ENCODE results near the gene TAS2R40. TPM values are rescaled to one million over a fixed set of nuclear protein-coding genes. Genes with fewer than 3 reads are reported as not detected.

TAS2R40 gene
- total RNA-seq, 3 donors from 2014 or later: not detected

DNA sequence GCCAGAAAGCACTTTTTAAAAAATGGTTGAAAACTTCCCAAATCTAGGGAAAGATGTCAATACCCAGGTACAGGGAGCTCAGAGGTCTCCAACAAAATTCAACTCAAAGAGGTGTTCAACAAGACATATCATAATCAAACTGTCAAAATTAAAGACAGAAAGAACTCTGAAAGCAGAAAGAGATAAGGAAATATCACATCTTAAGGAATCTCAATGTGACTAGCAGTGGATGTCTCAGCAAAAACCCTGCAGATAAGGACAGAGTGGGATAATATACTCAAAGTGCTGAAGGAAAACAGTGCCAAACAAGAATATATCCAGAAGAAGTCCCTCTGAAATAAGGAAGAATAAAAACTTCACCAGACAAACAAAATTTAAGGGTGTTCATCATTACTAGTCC is 28.4 kb downstream of the TAS2R40 start:
- intact Hi-C loops (cut with DNase I; ENCODE audit: low total_unique reads): loop anchor here (1.0 kb wide), 1 partner anchor 12 kb away; no protein-coding TSS in a partner anchor
- no peak for TF ChIP-seq POLR2A (IDR thresholded peaks at IDR 0.05)
- TF ChIP-seq, protein P1, sequence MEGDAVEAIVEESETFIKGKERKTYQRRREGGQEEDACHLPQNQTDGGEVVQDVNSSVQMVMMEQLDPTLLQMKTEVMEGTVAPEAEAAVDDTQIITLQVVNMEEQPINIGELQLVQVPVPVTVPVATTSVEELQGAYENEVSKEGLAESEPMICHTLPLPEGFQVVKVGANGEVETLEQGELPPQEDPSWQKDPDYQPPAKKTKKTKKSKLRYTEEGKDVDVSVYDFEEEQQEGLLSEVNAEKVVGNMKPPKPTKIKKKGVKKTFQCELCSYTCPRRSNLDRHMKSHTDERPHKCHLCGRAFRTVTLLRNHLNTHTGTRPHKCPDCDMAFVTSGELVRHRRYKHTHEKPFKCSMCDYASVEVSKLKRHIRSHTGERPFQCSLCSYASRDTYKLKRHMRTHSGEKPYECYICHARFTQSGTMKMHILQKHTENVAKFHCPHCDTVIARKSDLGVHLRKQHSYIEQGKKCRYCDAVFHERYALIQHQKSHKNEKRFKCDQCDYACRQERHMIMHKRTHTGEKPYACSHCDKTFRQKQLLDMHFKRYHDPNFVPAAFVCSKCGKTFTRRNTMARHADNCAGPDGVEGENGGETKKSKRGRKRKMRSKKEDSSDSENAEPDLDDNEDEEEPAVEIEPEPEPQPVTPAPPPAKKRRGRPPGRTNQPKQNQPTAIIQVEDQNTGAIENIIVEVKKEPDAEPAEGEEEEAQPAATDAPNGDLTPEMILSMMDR (IDR thresholded peaks at IDR 0.05): no peak
- no peak for TF ChIP-seq POLR2AphosphoS5 (IDR thresholded peaks at IDR 0.05)
- no peaks in the 10 kb centered on the region for H3K36me3 ChIP-seq
- H3K4me1 ChIP-seq: no peaks in the 10 kb centered on the region
- H3K27ac ChIP-seq: no peak overlapping the region
- DNase-seq (ENCODE audit: low spot score in 2 of 2): no peak
- no peaks in the 10 kb centered on the region for H3K9me3 ChIP-seq
- H3K27me3 ChIP-seq: no peaks in the 10 kb centered on the region
- H3K4me3 ChIP-seq: no peak overlapping the region

- no peak overlapping the region for H3K4me3 ChIP-seq
- no peak for DNase-seq (ENCODE audit: low spot score in 2 of 2)
- H3K27me3 ChIP-seq: no peaks in the 10 kb centered on the region
- H3K9me3 ChIP-seq: no peaks in the 10 kb centered on the region
- no peaks in the 10 kb centered on the region for H3K4me1 ChIP-seq
- intact Hi-C loops (cut with DNase I; ENCODE audit: low total_unique reads): loop anchor here (1.0 kb wide), 1 partner anchor 13 kb away; no protein-coding TSS in a partner anchor
- TF ChIP-seq, protein P1 (IDR thresholded peaks at IDR 0.05): no peak
- TF ChIP-seq POLR2AphosphoS5 (IDR thresholded peaks at IDR 0.05) (no peak), POLR2A (IDR thresholded peaks at IDR 0.05) (no peak)
- H3K36me3 ChIP-seq: no peaks in the 10 kb centered on the region
- H3K27ac ChIP-seq: no peak overlapping the region
Measured at GRCh38 chr7:143250822-143251221, 29.0 kb downstream of the TAS2R40 start.

DNA sequence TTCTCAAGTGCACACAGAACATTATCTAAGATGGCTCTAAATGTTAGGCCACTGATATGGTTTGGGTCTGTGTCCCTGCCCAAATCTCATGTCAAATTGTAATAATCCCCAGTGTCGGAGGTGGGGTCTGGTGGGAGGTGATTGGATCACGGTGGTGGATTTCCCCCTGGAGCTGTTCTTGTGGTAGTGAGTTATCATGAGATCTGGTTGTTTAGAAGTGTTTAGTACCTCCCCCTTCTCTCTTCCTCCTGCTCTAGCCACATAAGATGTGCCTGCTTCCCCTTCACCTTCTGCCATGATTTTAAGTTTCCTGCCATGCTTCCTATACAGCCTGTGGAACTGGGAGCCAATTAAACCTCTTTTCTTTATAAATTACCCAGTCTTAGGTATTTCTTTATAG is 30.2 kb downstream of the TAS2R40 start:
- H3K27ac ChIP-seq: no peak overlapping the region
- H3K4me3 ChIP-seq: no peak overlapping the region
- H3K9me3 ChIP-seq: no peaks in the 10 kb centered on the region
- intact Hi-C loops (cut with DNase I; ENCODE audit: low total_unique reads): no loop called here
- TF ChIP-seq, protein P1 (IDR thresholded peaks at IDR 0.05): no peak
- TF ChIP-seq POLR2AphosphoS5 (IDR thresholded peaks at IDR 0.05) (no peak), POLR2A (IDR thresholded peaks at IDR 0.05) (no peak)
- no peaks in the 10 kb centered on the region for H3K4me1 ChIP-seq
- H3K36me3 ChIP-seq: no peaks in the 10 kb centered on the region
- no peak for DNase-seq (ENCODE audit: low spot score in 2 of 2)
- no peaks in the 10 kb centered on the region for H3K27me3 ChIP-seq

GRCh38 chr7:143255564-143255963 is 33.7 kb downstream of the TAS2R40 start:
- Histone ChIP-seq H3K36me3 (no peaks in the 10 kb centered on the region), H3K9me3 (no peaks in the 10 kb centered on the region), H3K27ac (no peak overlapping the region), H3K27me3 (no peaks in the 10 kb centered on the region), H3K4me3 (no peak overlapping the region), H3K4me1 (no peaks in the 10 kb centered on the region)
- TF ChIP-seq, protein P1 (IDR thresholded peaks at IDR 0.05): no peak
- TF ChIP-seq POLR2A (IDR thresholded peaks at IDR 0.05): no peak
- no peak for TF ChIP-seq POLR2AphosphoS5 (IDR thresholded peaks at IDR 0.05)
- DNase-seq (ENCODE audit: low spot score in 2 of 2): no peak
- intact Hi-C loops (cut with DNase I; ENCODE audit: low total_unique reads): no loop called here

GRCh38 chr7:143256325-143256724 is 34.5 kb downstream of the TAS2R40 start:
- Histone ChIP-seq H3K36me3 (no peaks in the 10 kb centered on the region), H3K27me3 (no peaks in the 10 kb centered on the region), H3K27ac (no peak overlapping the region), H3K4me3 (no peak overlapping the region), H3K4me1 (no peaks in the 10 kb centered on the region), H3K9me3 (no peaks in the 10 kb centered on the region)
- DNase-seq (ENCODE audit: low spot score in 2 of 2): no peak
- no peak for TF ChIP-seq POLR2A (IDR thresholded peaks at IDR 0.05)
- intact Hi-C loops (cut with DNase I; ENCODE audit: low total_unique reads): no loop called here

DNA sequence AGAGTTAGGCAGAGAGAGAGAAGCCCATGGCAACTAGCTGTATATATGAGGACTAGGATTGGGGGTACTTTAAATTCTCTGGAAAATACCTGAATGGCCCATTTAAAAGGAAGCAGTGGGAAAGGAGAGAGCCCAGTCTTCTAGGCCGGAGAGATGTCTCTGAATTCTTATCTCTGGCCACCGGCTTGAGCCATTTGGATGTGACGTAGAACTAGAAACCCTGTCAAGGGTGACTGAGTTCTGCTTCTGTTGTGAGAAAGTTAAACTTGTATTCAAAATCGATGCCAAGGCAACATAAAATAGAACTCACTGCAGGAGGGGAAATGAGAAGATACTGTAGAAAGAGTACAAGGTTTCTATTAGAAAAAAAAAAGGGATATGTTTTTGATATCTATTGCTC is 35.1 kb downstream of the TAS2R40 start:
- H3K9me3 ChIP-seq: no peaks in the 10 kb centered on the region
- intact Hi-C loops (cut with DNase I; ENCODE audit: low total_unique reads): no loop called here
- H3K4me1 ChIP-seq: no peaks in the 10 kb centered on the region
- H3K27ac ChIP-seq: no peak overlapping the region
- no peak for TF ChIP-seq POLR2A (IDR thresholded peaks at IDR 0.05)
- no peak for TF ChIP-seq POLR2AphosphoS5 (IDR thresholded peaks at IDR 0.05)
- TF ChIP-seq, protein P1 (IDR thresholded peaks at IDR 0.05): no peak
- no peaks in the 10 kb centered on the region for H3K27me3 ChIP-seq
- H3K36me3 ChIP-seq: no peaks in the 10 kb centered on the region
- H3K4me3 ChIP-seq: no peak overlapping the region
- no peak for DNase-seq (ENCODE audit: low spot score in 2 of 2)
